ENCODE measurements around the gene COLEC11.
"Not testable (repeated sequence)": the region's sequence is repeated elsewhere in the genome, so short reads cannot be mapped to it uniquely, and the experiment has no call there.

Gene COLEC11

DNA sequence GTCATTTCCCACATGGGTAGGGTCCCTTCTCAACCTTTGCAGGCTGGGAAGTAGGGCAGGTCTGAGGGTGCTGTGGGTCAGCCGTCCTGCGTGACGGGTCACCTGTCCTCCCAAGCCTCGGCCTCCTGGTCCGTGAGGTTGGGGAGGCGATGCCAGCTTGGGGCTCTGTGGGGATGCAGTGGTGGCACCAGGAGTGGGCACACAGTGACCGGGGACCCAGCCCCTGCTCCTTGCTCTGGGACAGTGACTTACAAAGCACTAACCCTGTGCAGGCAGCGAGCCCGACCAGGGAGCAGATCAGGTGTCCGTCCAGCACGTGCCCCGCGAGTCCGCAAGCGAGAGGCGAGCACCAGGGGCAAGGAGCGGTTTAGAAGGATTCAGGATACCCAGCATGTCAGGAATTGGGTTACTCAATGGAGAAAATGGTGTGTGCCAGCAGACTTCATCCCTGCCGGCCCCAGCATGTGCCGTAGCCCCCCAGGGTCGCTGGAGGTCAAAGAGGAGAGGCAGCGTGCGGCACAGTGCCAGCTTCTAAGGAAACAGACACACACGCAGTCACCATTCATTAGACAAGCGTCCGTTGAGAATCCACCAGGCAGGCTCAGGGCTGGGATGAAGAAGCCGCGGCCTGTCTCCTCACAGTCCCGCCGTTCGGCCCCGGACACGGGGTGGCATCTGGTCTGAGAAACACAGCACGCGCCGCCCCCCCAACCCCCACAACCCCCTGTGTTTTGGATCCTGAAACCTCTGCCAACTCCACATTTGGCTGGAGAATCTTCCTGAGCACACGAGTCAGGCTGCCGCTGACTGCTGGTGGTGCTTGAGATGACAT lies 11.7 kb downstream of the COLEC11 start:
- no peak for DNase-seq

DNA sequence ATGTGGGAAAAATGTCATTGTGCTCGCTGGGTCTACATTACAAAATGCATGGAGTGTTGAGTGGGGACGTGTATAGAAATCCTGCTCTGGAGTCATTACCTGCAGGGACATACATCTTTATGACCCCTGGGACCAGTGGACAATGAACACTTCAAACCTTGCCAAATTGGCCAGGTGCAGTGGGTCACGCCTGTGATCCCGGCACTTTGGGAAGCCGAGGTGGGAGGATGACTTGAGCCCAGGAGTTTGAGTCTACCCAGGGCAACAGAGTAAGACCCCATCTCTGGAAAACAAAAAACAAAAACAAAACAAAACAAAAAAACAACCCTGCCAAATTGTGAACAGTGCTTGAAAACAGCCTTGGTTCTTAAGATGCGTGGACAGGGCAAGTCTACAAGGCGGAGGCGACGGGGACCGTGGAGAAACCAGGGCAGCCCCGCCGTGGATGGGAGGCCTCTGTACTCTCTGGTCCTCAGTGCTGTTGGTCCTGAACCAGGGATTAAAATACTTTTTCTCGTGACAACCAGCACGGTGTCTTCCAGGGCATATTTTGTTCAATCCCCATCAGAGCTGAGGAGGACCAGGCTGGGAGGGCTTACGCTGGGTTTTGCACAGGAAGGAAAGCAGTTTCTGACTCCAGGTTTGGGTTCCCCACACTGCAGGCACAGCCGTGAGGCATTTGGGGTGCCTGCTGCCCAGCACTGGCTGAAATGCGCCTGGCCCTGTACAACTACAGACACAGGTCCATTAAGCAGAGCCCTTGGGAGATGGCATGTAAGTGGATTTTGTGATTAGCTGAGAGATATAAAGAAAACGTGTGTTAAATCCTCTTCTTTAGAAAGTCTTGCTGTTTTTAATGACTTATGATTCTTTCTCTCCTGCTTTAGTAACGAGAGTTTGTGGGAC lies 13.7 kb downstream of the COLEC11 start:
- DNase-seq, result no peak

DNA sequence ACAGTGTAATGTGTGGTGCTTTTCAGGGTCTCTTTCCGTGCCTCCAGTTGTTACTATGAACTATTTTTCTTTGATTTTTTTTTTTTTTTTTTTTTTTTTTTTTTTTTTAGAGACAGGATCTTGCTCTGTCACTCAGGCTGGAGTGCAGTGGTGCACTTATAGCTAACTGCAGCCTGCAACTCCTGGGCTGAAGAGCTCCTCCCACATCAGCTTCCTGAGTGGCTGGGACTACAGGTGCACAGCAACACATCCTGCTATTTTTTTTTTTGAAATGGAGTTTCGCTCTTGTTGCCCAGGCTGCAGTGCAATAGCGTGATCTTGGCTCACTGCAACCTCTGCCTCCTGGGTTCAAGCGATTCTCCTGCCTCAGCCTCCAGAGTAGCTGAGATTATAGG lies 14.4 kb downstream of the COLEC11 start:
- not testable (repeated sequence) for DNase-seq

DNA sequence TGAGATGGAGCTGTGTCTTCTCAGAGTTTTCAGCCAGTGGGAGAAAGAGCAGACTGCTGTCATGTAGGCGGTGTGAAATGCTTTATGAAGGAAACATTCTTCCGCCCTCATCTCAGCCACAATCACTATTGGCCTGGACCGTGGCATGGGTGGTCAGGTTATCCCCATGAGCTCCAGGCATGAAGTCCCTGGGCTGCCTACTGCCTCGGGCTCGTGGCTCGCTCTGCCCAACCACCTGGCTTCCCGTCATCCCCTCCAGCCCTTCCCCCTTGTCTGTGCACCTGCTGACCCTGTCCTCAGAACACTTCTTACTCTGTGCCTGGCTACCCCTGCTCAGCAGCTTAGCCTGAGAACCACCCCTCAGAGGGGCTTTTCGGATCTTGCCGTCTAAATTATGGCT lies 15.5 kb downstream of the COLEC11 start:
- DNase-seq, result no peak

DNA sequence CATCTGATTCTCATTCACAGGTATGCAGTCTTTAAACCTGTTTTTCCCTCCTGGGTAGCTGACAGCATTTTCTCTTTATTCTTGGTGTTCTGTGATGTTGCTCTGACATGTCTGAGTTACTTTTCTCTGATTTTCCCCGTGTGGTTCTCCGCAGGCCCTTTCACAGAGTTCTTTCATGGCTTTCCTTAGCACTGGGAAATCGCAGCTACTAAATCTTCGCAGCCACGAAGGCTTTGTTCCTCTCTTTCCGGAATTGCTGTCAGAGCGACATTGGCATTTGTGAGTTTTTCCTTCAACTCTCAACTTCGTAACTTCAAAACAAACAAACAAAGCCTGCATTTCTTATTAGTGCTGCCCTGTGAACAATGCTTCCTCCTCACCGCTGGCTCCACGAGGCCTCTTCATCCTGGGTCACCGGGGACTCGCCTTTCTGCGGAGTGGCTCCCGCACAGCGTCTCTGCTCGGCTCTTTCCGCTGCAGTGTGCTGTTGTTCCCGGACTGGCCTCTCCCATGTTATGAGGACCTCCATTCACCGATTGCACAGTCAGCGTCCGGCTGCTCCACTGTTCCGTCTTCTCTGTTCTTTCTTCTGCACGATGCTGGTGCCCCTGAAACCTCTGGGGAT lies 16.1 kb downstream of the COLEC11 start:
- DNase-seq, result no peak

DNA sequence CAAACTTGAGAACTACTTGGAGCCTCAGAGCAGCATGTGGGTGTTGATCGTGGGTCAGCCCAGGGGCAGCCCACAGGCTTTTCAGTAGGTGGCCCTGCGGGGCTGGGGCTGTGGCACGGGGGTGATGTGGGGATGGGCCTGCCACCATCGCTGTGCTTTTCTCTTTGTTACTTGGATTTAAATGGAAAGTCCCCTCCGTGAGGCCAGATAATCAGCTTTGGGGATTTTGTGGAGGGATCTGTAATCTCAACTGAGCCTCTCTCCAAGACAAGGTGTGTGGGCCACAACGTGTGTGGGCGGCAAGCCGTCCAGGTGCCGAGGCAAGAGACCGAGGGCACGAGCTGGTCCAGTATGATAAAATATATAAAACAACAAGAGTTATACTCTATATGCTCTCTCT lies 16.7 kb downstream of the COLEC11 start:
- DNase-seq, result no peak

DNA sequence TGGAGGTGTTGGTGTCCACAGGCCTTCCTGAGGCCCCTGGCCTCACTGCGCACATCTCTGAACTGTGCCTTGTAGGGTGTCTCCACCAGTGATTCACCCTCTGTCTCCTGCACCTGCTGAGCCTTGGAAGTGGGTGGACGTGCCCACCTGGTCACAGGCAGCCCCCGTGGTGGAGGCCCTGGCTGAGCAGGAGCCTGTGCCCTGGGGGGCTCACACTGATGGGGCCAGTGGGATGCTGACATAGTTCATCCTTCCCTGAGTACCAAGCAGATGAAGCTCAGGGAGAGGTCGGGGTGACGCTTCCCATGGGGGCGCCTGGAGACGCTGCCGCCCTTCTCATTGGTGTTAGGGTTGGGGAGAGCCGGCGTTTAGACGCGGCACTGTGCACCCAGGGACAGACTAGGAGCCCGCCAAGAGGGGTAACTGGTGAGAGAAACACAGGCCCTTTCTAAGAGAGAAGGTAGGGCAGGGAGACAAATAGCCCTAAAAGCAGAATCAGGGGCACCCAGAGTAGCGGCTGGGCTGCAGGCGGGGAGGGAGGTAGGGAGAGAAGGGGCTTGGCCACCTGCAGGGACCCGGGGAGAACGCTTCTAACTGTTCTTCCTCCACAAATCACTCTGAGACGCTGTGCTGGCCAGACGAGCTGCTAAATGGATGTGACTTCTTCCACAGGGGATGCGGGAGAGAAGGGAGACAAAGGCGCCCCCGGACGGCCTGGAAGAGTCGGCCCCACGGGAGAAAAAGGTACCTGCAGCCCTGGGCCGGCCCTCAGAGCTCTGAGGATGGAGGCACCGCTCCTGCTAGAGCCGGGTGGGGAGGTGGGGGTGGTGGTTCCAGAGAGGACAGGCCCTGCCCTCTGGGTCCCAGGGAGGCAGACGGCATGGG lies 18.0 kb downstream of the COLEC11 start:
- DNase-seq, result no peak

DNA sequence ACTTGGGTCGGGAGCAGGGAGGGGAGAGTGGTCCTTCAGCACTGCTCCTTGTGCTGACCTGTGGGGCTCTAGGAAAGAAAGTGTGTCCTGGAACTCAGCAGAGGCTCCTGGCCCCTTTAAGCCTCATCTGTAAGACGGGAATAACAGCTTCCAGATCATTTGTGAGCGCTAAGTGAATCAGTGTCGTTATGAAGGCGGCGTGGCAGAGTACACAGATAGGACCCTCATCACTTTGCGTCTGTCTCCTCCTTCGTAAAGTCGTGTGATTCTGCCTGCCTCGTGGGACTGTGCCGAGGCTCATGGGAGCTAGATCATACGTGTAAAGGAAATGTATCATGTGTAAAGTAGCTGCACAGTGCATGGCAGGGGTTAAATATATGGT lies 18.6 kb downstream of the COLEC11 start:
- no peak for DNase-seq

DNA sequence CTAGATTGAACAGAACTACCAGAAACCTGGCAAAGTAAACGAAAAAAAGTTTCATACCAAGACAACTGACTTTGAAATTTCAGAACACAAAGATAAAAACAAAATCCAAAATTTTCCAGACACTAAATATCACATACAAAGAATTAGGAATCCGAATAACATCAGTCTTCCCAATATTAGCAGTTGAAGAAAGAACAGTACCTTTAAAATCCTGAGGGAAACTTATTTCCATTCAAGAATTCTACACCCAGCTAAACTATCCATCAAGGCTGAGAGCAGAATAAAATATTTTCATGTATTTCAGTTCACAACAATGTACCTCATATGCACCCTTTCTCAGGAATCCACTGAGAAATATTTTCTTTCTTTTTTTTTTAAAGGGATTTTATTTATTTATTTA lies 19.8 kb downstream of the COLEC11 start:
- not testable (repeated sequence) for DNase-seq

DNA sequence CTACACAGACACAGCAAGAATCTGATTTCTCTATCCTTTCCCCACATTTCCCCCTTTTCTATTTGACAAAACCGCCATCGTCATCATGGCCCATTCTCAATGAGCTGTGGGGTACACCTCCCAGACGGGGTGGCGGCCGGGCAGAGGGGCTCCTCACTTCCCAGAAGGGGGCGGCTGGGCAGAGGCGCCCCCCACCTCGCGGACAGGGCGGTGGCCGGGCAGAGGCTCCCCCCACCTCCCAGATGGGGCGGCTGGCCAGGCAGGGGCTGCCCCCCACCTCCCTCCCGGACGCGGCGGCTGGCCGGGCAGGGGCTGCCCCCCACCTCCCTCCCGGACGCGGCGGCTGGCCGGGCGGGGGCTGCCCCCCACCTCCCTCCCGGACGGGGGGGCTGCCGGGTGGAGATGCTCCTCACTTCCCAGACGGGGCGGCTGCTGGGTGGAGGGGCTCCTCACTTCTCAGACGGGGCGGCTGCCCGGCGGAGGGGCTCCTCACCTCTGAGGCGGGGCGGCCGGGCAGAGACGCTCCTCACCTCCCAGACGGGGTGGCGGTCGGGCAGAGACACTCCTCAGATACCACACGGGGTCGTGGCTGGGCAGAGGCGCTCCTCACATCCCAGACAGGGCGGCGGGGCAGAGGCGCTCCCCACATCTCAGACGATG lies 20.8 kb downstream of the COLEC11 start:
- not testable (repeated sequence) for DNase-seq

DNA sequence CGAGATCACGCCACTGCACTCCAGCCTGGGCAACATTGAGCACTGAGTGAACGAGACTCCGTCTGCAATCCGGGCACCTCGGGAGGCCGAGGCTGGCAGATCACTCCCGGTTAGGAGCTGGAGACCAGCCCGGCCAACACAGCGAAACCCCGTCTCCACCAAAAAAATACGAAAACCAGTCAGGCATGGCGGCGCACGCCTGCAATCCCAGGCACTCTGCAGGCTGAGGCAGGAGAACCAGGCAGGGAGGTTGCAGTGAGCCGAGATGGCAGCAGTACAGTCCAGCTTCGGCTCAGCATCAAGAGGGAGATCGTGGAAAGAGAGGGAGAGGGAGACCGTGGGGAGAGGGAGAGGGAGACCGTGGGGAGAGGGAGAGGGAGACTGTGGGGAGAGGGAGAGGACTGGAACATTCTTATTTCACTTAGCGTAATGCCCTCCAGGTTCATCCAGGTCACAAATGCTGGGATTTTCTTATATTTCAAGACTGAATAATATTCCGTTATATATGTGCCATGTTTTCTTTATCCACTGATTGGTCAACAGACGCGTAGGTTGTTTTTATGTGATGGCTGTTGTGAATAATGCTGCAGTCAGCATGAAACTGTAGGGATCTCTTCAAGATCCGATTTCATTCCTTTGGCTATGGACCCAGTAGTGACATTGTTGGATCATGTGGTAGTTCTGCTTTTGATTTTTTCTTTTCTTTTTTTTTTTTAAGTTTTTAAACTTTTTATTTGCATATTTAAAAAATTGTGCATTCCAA lies 21.7 kb downstream of the COLEC11 start:
- DNase-seq, result not testable (repeated sequence)

DNA sequence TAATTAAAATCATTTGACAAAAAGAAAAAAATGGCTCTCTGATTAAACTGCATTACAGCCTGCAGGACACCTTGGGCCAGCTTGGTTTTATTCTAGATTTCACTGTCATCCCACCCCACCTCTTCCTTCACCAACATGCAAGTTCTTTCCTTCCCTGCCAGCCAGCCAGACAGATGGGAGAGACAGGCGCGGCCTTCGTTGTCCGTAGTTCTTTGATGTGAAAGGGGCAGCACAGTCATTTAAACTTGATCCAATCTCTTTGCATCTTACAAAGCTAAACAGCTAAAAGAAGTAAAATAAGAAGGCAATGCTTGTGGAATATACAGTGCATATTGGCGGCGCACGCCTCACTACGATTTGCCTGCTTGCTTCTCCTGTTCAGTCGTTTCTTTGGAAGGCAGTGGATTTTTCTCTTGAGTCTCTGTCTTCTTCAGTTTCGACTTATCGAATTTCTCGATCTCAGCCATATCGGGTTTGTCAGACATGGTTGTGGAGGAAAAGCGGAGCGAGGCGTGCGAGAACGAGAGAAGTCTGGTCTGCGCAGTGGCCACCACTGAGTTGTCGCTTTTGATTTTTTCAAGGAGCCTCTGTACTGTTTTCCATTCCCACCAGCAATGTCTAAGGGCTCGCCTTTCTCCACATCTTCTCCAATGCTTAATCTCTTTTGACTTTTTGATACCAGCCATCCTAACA lies 22.4 kb downstream of the COLEC11 start:
- DNase-seq, result no peak

DNA sequence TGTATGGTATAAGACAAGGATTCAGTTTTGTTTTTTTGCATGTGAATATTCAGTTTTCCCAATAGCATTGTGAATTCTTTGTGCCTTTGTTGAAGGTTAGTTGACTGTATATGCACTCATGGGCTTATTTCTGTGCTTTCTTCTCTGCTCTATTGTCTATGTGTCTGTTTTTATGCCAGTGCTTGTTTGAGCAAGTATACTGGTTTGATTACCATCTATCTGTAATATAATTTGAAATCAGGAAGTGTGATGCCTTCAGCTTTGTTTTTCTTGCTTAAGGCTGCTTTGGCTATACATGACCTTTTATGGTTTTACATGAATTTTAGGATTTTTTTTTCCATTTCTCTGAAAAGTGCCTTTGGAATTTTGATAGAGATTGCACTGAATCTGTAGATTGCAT lies 23.5 kb downstream of the COLEC11 start:
- no peak for DNase-seq

DNA sequence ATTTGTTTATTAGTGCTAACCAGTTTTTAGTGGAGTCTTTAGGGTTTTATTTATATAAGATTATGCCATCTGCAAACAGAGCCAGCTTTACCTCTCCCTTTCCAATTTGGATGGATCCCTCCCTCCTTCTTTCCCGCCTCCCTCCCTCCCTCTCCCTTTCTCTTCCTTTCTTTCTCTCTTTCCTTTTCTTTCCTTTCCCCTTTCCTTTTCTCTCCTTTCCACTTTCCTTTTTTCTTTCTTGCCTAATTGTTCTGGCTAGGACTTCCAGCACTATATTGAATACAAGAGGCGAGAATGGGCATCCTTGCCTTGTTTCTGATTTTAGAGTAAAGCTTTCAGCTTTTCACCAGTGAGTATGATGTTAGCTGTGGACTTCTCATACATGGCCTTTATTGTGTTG lies 24.1 kb downstream of the COLEC11 start:
- no peak for DNase-seq

DNA sequence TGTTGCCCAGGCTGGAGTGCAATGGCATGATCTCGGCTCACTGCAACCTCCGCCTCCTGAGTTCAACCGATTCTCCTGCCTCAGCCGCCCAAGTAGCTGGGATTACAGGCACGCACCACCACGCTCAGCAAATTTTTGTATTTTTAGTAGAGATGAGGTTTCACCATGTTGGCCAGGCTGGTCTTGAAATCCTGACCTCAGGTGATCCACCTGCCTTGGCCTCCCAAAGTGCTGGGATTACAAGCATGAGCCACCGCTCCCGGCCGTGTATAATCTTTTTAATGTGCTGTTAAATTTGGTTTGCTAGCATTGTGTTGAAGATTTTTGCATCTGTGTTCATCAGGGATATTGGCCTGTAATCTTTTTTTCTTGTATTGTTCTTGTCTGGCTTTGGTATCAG lies 24.7 kb downstream of the COLEC11 start:
- not testable (repeated sequence) for DNase-seq

DNA sequence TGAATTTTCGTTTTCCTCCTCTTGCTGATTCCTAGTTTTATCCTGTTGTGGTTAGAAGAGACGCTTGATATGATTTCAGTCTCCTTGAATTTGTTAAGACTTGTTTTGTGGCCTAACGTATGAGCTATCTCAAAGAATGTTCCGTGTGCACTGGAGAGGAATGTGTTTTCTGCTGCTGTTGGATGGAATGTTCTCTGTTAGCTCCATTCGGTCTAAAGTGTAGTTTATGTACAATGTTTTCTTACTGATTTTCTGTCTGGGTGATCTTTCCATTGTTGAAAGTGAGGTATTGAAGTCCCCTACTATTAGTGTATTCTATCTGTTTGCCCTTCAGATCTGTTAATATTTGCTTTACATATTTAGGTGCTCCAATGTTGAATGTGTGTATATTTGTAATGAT lies 25.9 kb downstream of the COLEC11 start:
- no peak for DNase-seq

DNA sequence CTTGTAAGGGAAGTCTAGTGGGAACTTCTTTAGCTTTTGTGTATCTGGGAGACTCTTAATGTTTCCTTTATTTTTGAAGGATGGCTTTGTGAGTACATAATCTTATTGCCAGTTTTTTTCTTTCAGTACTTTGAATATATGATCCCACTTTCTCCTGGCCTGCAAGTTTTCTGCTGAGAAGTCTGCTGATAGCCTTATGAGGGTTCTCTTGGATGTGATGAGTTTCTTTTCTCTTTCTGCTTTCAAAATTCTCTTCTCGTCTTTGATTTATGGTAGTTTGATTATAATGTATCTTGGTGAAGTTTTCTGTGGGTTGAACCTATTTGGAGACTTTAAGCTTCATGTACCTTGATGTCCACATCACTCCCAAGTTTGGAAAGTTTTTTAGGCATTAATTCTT lies 28.1 kb downstream of the COLEC11 start:
- no peak for DNase-seq

DNA sequence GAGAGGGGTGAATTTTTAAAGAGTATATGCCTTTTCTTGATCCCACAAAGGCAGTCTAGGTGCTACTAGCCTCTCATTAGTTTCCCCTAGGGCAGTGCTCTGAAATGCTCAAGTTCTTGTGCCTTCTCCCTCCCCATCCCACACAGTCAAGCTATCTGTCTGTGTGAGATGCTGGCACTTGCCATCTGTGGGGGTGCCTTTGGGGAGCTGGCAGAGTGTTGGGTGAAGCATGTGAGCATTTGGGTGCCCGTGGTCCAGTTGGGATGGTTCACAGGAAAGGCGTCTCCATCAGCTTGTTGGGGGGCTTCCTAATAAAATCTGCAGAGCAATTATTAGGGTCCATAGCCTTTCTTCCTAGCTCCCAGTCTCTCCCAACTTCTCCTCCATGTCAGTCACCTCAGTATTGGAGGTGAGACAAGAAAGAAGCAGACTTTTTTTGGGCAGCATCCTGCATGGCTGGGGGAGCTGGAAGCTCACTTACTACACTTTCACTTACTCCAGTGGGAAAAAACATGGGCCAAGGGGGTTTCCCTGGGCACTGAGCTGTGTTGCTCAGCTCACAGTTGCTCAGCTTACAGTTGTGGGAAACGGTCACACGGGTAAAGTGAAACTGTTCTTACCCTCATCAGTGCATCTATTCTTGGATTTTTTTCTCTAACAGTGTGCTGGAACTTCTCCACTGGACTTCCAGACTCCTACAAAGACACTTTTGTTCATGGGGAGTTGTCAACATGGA lies 29.3 kb downstream of the COLEC11 start:
- no peak for DNase-seq

DNA sequence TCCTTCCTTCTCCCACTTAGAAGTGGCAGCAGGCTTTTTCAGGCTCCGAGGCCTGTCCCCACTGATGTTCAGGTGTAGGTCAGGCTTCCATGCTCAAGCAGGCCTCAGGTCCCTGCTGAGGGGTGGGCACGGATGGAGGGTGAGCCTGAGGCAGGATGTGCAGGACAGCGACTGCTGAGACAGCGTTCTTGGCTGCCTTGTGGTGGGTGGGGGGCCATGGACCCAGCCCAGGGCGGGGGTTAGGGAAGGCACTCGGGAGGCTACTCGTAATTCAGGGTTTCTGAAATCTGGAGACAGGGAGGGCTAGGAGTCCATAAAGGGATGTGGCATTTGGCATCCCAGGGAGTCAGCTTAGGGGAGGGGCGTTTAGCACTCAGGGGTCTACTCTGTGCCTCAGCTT lies 30.3 kb downstream of the COLEC11 start:
- DNase-seq, result peak; percentile 2

All from activated naive CD4-positive, alpha-beta T cell treated with anti-CD3 and anti-CD28 coated beads, Interleukin-2, amount 50 U/mL, for 16 hours (primary cell).